Upper lobe of left lung (tissue), 4 donors: Measurements from ENCODE around the gene HSD17B4.

Experiments
- EP300 ChIP-seq, 4 donors: sonication (generic); formaldehyde crosslinking; IDR thresholded peaks; one replicate each; pipeline ENCODE4 v1.5.1; 2017; ENCODE audit warnings: antibody characterized with exemption in 4 of 4, control low read depth in 2 of 4
- POLR2A ChIP-seq, 4 donors: fragments of 450-650 bp; IDR thresholded peaks; one replicate each; pipeline ENCODE4 v1.5.1; 2016 to 2017; ENCODE audit warnings: antibody characterized with exemption in 4 of 4, mild to moderate bottlenecking in 2 of 4
- POLR2AphosphoS5 ChIP-seq, 2 donors: sonication (generic); formaldehyde crosslinking; IDR thresholded peaks; one replicate each; pipeline ENCODE4 v1.5.1; 2017; ENCODE audit warnings: antibody characterized with exemption in 2 of 2
- TF ChIP-seq, protein P1 (sequence below), 6 experiments: fragments of 450-650 bp in 4 of 6; fragments of 200-600 bp in 2 of 6; sonication (generic) in 2 of 6; IDR thresholded peaks; one replicate each; pipeline ENCODE4 v1.5.1; 2016 to 2019; ENCODE audit warnings: antibody characterized with exemption in 6 of 6

GRCh38 chr5:119583684-119584083 is 131.4 kb downstream of the HSD17B4 start:
- TF ChIP-seq POLR2AphosphoS5 (IDR thresholded peaks at IDR 0.05) (no peak), POLR2A (IDR thresholded peaks at IDR 0.05) (no peak), EP300 (IDR thresholded peaks at IDR 0.05) (no peak)
- TF ChIP-seq, protein P1, sequence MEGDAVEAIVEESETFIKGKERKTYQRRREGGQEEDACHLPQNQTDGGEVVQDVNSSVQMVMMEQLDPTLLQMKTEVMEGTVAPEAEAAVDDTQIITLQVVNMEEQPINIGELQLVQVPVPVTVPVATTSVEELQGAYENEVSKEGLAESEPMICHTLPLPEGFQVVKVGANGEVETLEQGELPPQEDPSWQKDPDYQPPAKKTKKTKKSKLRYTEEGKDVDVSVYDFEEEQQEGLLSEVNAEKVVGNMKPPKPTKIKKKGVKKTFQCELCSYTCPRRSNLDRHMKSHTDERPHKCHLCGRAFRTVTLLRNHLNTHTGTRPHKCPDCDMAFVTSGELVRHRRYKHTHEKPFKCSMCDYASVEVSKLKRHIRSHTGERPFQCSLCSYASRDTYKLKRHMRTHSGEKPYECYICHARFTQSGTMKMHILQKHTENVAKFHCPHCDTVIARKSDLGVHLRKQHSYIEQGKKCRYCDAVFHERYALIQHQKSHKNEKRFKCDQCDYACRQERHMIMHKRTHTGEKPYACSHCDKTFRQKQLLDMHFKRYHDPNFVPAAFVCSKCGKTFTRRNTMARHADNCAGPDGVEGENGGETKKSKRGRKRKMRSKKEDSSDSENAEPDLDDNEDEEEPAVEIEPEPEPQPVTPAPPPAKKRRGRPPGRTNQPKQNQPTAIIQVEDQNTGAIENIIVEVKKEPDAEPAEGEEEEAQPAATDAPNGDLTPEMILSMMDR (IDR thresholded peaks at IDR 0.05) = no peak
